ENCODE measurements around the gene MAT2A. TPM values are rescaled to one million over a fixed set of nuclear protein-coding genes. Genes with fewer than 3 reads are reported as not detected.

The MAT2A gene
- total and polyA plus RNA-seq, 9 of the 15 experiments (the other 6 are each of a cell fraction or from before 2014, with no cell fraction given): 130 to 1,027 (median 240) TPM

DNA sequence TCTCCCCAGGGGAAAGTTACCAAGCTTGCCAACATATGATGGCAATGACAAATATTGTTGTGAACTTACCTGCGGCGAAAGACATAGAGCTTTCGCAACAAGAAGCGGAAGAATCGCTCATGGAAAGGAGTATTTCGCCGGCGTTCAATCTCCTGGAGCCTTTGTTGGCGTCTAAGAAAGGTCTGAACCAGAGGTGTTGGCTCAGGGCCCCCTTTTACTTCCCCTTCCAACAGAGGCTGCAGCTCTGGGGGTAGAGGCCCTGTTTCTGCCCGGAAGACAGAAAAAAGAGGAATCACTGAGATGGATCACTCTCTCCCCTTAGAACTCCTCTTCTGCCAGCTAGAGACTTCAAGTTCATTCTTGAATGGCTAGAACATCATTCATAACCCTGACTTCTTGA is 11.5 kb downstream of the MAT2A start:
- no peaks in the 10 kb centered on the region for H3K9me3 ChIP-seq (replicated peaks; ENCODE audit: control insufficient read depth, insufficient read depth, low read depth, low read length)
- ChIA-PET POLR2A (interaction anchor here (0.8 to 24.3 kb wide), 10 partner anchors 5 to 196 kb away, joined by 3 to 1576 read pairs (median 7); partner anchors contain the start of genes C2orf68, CAPG, ELMOD3 and GGCX), CTCF (ENCODE audit: low intra/inter-chr PET ratio) (interaction anchor here (2.7 to 4.5 kb wide), 2 partner anchors 129 to 159 kb away, joined by 32 to 63 read pairs; no protein-coding TSS in a partner anchor)
- no peaks in the 10 kb centered on the region for H3K9me1 ChIP-seq (ENCODE audit: control insufficient read depth, insufficient read depth, low read length)
- no TSS peak for BruUV-seq (replicated peaks)
- DNase-seq (ENCODE audit: extremely low read depth in 1 of 4, low spot score in 3 of 4) (no peak), ATAC-seq (no peak), FAIRE-seq (no peak)
- H2AFZ ChIP-seq (ENCODE audit: low read depth, low read length): no peak overlapping the region
- H3K9ac ChIP-seq (ENCODE audit: insufficient read depth in 1 of 2, low read depth in 2 of 2, low read length in 2 of 2): no peak overlapping the region
- in situ Hi-C loops (cut with MboI) (no loop called here), intact Hi-C loops (cut with micrococcal nuclease) (loop anchor here (5.0 kb wide), 1 partner anchor 223 kb away; the partner anchor contains the start of gene TGOLN2)
- peaks cover 69% of the 10 kb centered on the region for H3K36me3 ChIP-seq (ENCODE audit: control insufficient read depth, insufficient read depth, low read length)
- peaks cover 6% of the 10 kb centered on the region for H4K20me1 ChIP-seq (replicated peaks; ENCODE audit: control insufficient read depth, insufficient read depth, low read length)
- no peak overlapping the region for H3K4me3 ChIP-seq
- H3K27me3 ChIP-seq (ENCODE audit: control insufficient read depth in 2 of 2, insufficient read depth in 2 of 2, low read length in 2 of 2): no peaks in the 10 kb centered on the region
- no peak overlapping the region for H3K4me2 ChIP-seq (ENCODE audit: insufficient read depth, low read length)
- H3K27ac ChIP-seq (ENCODE audit: extremely low read depth, low read depth, low read length): no peak overlapping the region
- WGBS (ENCODE audit: insufficient coverage, low coverage, missing lambda C conversion rate): 96% methylated on average over 10 of the region's 10 CpGs
- H3K4me1 ChIP-seq (replicated peaks in 1 of 2; ENCODE audit: control insufficient read depth in 2 of 2, insufficient read depth in 2 of 2, low read length in 2 of 2): no peaks in the 10 kb centered on the region; a peak in 1 of 5 replicates
- H3K79me2 ChIP-seq (ENCODE audit: control insufficient read depth, insufficient read depth, low read length): no peaks in the 10 kb centered on the region
- no peak for TF ChIP-seq MYBL2 (IDR thresholded peaks at IDR 0.05; ENCODE audit: low read depth)
- TF ChIP-seq MYBL2 (CRISPR knock-in tag; IDR thresholded peaks at IDR 0.05; ENCODE audit: borderline replicate concordance): no peak
- no peak for TF ChIP-seq ZNF436 (CRISPR knock-in tag; IDR thresholded peaks at IDR 0.05)
- no peak for TF ChIP-seq C11orf30 (IDR thresholded peaks at IDR 0.05; ENCODE audit: low read depth)
- no peak for TF ChIP-seq KLF16 (IDR thresholded peaks at IDR 0.05)
- TF ChIP-seq, protein P1, sequence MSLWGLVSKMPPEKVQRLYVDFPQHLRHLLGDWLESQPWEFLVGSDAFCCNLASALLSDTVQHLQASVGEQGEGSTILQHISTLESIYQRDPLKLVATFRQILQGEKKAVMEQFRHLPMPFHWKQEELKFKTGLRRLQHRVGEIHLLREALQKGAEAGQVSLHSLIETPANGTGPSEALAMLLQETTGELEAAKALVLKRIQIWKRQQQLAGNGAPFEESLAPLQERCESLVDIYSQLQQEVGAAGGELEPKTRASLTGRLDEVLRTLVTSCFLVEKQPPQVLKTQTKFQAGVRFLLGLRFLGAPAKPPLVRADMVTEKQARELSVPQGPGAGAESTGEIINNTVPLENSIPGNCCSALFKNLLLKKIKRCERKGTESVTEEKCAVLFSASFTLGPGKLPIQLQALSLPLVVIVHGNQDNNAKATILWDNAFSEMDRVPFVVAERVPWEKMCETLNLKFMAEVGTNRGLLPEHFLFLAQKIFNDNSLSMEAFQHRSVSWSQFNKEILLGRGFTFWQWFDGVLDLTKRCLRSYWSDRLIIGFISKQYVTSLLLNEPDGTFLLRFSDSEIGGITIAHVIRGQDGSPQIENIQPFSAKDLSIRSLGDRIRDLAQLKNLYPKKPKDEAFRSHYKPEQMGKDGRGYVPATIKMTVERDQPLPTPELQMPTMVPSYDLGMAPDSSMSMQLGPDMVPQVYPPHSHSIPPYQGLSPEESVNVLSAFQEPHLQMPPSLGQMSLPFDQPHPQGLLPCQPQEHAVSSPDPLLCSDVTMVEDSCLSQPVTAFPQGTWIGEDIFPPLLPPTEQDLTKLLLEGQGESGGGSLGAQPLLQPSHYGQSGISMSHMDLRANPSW (CRISPR knock-in tag; IDR thresholded peaks at IDR 0.05): no peak
- no peak for TF ChIP-seq NELFE (IDR thresholded peaks at IDR 0.05; ENCODE audit: insufficient read depth, insufficient read length)
- TF ChIP-seq, protein P2, sequence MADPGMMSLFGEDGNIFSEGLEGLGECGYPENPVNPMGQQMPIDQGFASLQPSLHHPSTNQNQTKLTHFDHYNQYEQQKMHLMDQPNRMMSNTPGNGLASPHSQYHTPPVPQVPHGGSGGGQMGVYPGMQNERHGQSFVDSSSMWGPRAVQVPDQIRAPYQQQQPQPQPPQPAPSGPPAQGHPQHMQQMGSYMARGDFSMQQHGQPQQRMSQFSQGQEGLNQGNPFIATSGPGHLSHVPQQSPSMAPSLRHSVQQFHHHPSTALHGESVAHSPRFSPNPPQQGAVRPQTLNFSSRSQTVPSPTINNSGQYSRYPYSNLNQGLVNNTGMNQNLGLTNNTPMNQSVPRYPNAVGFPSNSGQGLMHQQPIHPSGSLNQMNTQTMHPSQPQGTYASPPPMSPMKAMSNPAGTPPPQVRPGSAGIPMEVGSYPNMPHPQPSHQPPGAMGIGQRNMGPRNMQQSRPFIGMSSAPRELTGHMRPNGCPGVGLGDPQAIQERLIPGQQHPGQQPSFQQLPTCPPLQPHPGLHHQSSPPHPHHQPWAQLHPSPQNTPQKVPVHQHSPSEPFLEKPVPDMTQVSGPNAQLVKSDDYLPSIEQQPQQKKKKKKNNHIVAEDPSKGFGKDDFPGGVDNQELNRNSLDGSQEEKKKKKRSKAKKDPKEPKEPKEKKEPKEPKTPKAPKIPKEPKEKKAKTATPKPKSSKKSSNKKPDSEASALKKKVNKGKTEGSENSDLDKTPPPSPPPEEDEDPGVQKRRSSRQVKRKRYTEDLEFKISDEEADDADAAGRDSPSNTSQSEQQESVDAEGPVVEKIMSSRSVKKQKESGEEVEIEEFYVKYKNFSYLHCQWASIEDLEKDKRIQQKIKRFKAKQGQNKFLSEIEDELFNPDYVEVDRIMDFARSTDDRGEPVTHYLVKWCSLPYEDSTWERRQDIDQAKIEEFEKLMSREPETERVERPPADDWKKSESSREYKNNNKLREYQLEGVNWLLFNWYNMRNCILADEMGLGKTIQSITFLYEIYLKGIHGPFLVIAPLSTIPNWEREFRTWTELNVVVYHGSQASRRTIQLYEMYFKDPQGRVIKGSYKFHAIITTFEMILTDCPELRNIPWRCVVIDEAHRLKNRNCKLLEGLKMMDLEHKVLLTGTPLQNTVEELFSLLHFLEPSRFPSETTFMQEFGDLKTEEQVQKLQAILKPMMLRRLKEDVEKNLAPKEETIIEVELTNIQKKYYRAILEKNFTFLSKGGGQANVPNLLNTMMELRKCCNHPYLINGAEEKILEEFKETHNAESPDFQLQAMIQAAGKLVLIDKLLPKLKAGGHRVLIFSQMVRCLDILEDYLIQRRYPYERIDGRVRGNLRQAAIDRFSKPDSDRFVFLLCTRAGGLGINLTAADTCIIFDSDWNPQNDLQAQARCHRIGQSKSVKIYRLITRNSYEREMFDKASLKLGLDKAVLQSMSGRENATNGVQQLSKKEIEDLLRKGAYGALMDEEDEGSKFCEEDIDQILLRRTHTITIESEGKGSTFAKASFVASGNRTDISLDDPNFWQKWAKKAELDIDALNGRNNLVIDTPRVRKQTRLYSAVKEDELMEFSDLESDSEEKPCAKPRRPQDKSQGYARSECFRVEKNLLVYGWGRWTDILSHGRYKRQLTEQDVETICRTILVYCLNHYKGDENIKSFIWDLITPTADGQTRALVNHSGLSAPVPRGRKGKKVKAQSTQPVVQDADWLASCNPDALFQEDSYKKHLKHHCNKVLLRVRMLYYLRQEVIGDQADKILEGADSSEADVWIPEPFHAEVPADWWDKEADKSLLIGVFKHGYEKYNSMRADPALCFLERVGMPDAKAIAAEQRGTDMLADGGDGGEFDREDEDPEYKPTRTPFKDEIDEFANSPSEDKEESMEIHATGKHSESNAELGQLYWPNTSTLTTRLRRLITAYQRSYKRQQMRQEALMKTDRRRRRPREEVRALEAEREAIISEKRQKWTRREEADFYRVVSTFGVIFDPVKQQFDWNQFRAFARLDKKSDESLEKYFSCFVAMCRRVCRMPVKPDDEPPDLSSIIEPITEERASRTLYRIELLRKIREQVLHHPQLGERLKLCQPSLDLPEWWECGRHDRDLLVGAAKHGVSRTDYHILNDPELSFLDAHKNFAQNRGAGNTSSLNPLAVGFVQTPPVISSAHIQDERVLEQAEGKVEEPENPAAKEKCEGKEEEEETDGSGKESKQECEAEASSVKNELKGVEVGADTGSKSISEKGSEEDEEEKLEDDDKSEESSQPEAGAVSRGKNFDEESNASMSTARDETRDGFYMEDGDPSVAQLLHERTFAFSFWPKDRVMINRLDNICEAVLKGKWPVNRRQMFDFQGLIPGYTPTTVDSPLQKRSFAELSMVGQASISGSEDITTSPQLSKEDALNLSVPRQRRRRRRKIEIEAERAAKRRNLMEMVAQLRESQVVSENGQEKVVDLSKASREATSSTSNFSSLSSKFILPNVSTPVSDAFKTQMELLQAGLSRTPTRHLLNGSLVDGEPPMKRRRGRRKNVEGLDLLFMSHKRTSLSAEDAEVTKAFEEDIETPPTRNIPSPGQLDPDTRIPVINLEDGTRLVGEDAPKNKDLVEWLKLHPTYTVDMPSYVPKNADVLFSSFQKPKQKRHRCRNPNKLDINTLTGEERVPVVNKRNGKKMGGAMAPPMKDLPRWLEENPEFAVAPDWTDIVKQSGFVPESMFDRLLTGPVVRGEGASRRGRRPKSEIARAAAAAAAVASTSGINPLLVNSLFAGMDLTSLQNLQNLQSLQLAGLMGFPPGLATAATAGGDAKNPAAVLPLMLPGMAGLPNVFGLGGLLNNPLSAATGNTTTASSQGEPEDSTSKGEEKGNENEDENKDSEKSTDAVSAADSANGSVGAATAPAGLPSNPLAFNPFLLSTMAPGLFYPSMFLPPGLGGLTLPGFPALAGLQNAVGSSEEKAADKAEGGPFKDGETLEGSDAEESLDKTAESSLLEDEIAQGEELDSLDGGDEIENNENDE (IDR thresholded peaks at IDR 0.05; ENCODE audit: low read depth, low read length): no peak
- no peak for TF ChIP-seq HIVEP1 (CRISPR knock-in tag; IDR thresholded peaks at IDR 0.05)
- TF ChIP-seq MXI1 (IDR thresholded peaks at IDR 0.05; ENCODE audit: low read depth, low read length): no peak

All from K562 (cell line).